ENCODE data around the gene GNRHR. TPM values are rescaled to one million over a fixed set of nuclear protein-coding genes. Genes with fewer than 3 reads are reported as not detected.

The GNRHR gene
- total and polyA plus RNA-seq, 2 of the 4 experiments (the other 2 are of a cell fraction), result not detected

GRCh38 chr4:67718848-67719247 lies 35.3 kb downstream of the GNRHR start:
- no TSS peak for BruUV-seq (replicated peaks)
- peaks cover 13% of the 10 kb centered on the region for H3K4me1 ChIP-seq (ENCODE audit: control insufficient read depth, insufficient read depth, low read length)
- no peak overlapping the region for H3K56ac ChIP-seq (ENCODE audit: extremely low read depth, insufficient read depth, low read length)
- no peaks in the 10 kb centered on the region for H3K27me3 ChIP-seq (ENCODE audit: control insufficient read depth, insufficient read depth, low read length)
- intact Hi-C loops (cut with micrococcal nuclease) (no loop called here), in situ Hi-C loops (cut with MboI; ENCODE audit: low sequenced_read_pairs) (no loop called here), dilution Hi-C loops (cut with HindIII; ENCODE audit: low sequenced_read_pairs, unreplicated experiment) (no loop called here)
- H3K9me1 ChIP-seq (ENCODE audit: insufficient read depth, low read length), result peaks cover 17% of the 10 kb centered on the region; the same call in 1 of the 2 replicates
- H4K91ac ChIP-seq (ENCODE audit: insufficient read depth, low read depth, low read length), result no peak overlapping the region
- ChIA-PET POLR2A (ENCODE audit: unreplicated experiment) (no interaction called here), CTCF (no interaction called here)
- no peaks in the 10 kb centered on the region for H4K20me1 ChIP-seq (ENCODE audit: insufficient read depth, low read length)
- no peak overlapping the region for H3K4me2 ChIP-seq (ENCODE audit: low read depth, low read length)
- no peak overlapping the region for H3K14ac ChIP-seq (replicated peaks; ENCODE audit: low read depth, low read length)
- no peak overlapping the region for H2AFZ ChIP-seq (replicated peaks; ENCODE audit: low read length, poor library complexity)
- no peak overlapping the region for H3K27ac ChIP-seq (ENCODE audit: insufficient read depth, low read length)
- H3K18ac ChIP-seq (ENCODE audit: low read depth, low read length), result no peak overlapping the region
- no peak overlapping the region for H2BK20ac ChIP-seq (ENCODE audit: low read depth, low read length)
- no peak overlapping the region for H2BK120ac ChIP-seq (ENCODE audit: low read depth, low read length)
- peaks cover 10 to 32% of the 10 kb centered on the region in 2 experiments; a peak in 3 of 4 replicates for H3K79me1 ChIP-seq (ENCODE audit: low read depth in 1 of 2, low read length in 2 of 2)
- no peak overlapping the region for H2AK9ac ChIP-seq (replicated peaks; ENCODE audit: low read depth, low read length, poor library complexity)
- H4K5ac ChIP-seq (ENCODE audit: low read depth, low read length), result no peak overlapping the region
- no peak overlapping the region for H2BK5ac ChIP-seq (ENCODE audit: low read depth, low read length, poor library complexity, severe bottlenecking)
- peaks cover 4% of the 10 kb centered on the region; the same call in 1 of the 2 replicates for H3K36me3 ChIP-seq (ENCODE audit: control insufficient read depth, insufficient read depth, low read length)
- no peak overlapping the region for H2AK5ac ChIP-seq (ENCODE audit: low read depth, low read length)
- no peak for ATAC-seq (ENCODE audit: low read depth)
- no peak overlapping the region for H4K8ac ChIP-seq (ENCODE audit: low read depth in 2 of 2, low read length in 2 of 2)
- H3K9me3 ChIP-seq (ENCODE audit: control insufficient read depth, insufficient read depth, low read length), result no peaks in the 10 kb centered on the region
- DNase-seq, result no peak
- H3K23ac ChIP-seq (ENCODE audit: low read depth, low read length), result no peak overlapping the region
- WGBS, 2 experiments (ENCODE audit: extremely low coverage in 2 of 2, insufficient read length in 1 of 2), result no CpG with 5 or more reads among the region's 2 CpGs
- TF ChIP-seq MAFK (IDR thresholded peaks at IDR 0.05; ENCODE audit: low read depth, low read length), result no peak
- no peak for TF ChIP-seq ELK1 (IDR thresholded peaks at IDR 0.05; ENCODE audit: borderline replicate concordance, low read depth, low read length)
- TF ChIP-seq NFE2L2 (IDR thresholded peaks at IDR 0.05; ENCODE audit: low read depth, low read length), result no peak
- TF ChIP-seq CEBPB (IDR thresholded peaks at IDR 0.05; ENCODE audit: low read depth, low read length), result no peak
- no peak overlapping the region for H3K4ac ChIP-seq (ENCODE audit: low read depth, low read length)
- no peak overlapping the region for H2BK15ac ChIP-seq (ENCODE audit: low read depth, low read length)
- no peak overlapping the region for H3K4me3 ChIP-seq (ENCODE audit: insufficient read depth, low read depth, low read length)
- H3K9ac ChIP-seq (ENCODE audit: low read depth, low read length), result no peak overlapping the region

Data from IMR-90 (cell line).